ENCODE data around the gene PTPRF. TPM values are rescaled to one million over a fixed set of nuclear protein-coding genes. Genes with fewer than 3 reads are reported as not detected.
"Not testable (repeated sequence)": the region's sequence is repeated elsewhere in the genome, so short reads cannot be mapped to it uniquely, and the experiment has no call there.

Gene PTPRF
- total RNA-seq, 2 donors from 2014 or later: 0.25 to 21.9 TPM

- DNase-seq (ENCODE audit: low spot score in 2 of 2) (no peak), ATAC-seq (no peak)
- Mint-ChIP-seq H3K36me3 (no peaks in the 10 kb centered on the region), H3K27ac (no peak overlapping the region), H3K9me3 (no peaks in the 10 kb centered on the region)
Measured at GRCh38 chr1:43541721-43542401, 11.2 kb downstream of the PTPRF start.

GRCh38 chr1:43542527-43543458, 12.1 kb downstream of the PTPRF start:
- Mint-ChIP-seq H3K9me3 (no peaks in the 10 kb centered on the region), H3K27ac (no peak overlapping the region), H3K36me3 (no peaks in the 10 kb centered on the region)
- DNase-seq (ENCODE audit: low spot score in 2 of 2) (no peak), ATAC-seq (no peak)

GRCh38 chr1:43543567-43543966, 12.9 kb downstream of the PTPRF start:
- H3K36me3 Mint-ChIP-seq: no peaks in the 10 kb centered on the region
- H3K27ac Mint-ChIP-seq: no peak overlapping the region

GRCh38 chr1:43545339-43545694, 14.6 kb downstream of the PTPRF start:
- no peak overlapping the region for H3K27ac Mint-ChIP-seq
- no peak for DNase-seq (ENCODE audit: low spot score in 2 of 2)
- H3K36me3 Mint-ChIP-seq: no peaks in the 10 kb centered on the region

More at GRCh38 chr1:43543567-43543966, 12.9 kb downstream of the PTPRF start:
- DNase-seq (ENCODE audit: low spot score in 2 of 2) (no peak), ATAC-seq (no peak)
- no peaks in the 10 kb centered on the region for H3K9me3 Mint-ChIP-seq

GRCh38 chr1:43545695-43546387, 15.2 kb downstream of the PTPRF start:
- H3K36me3 Mint-ChIP-seq: no peaks in the 10 kb centered on the region
- ATAC-seq: no peak
- DNase-seq (ENCODE audit: low spot score in 2 of 2): no peak
- no peak overlapping the region for H3K27ac Mint-ChIP-seq
- H3K9me3 Mint-ChIP-seq: no peaks in the 10 kb centered on the region

More at GRCh38 chr1:43545339-43545694, 14.6 kb downstream of the PTPRF start:
- ATAC-seq: peak in 1 of 2 donors; percentile 24
- H3K9me3 Mint-ChIP-seq: no peaks in the 10 kb centered on the region

- DNase-seq (ENCODE audit: low spot score in 2 of 2) (no peak), ATAC-seq (no peak)
- no peaks in the 10 kb centered on the region for H3K9me3 Mint-ChIP-seq
- H3K36me3 Mint-ChIP-seq: no peaks in the 10 kb centered on the region
- no peak overlapping the region for H3K27ac Mint-ChIP-seq
Measured at GRCh38 chr1:43546388-43547100, 15.9 kb downstream of the PTPRF start.

- H3K27ac Mint-ChIP-seq: no peak overlapping the region
- no peaks in the 10 kb centered on the region for H3K9me3 Mint-ChIP-seq
- ATAC-seq (no peak), DNase-seq (ENCODE audit: low spot score in 2 of 2) (no peak)
- no peaks in the 10 kb centered on the region for H3K36me3 Mint-ChIP-seq
Measured at GRCh38 chr1:43547538-43548072, 16.9 kb downstream of the PTPRF start.

GRCh38 chr1:43548285-43549271, 17.9 kb downstream of the PTPRF start:
- DNase-seq (ENCODE audit: low spot score in 2 of 2) (no peak), ATAC-seq (no peak)
- no peak overlapping the region for H3K27ac Mint-ChIP-seq
- H3K36me3 Mint-ChIP-seq: no peaks in the 10 kb centered on the region
- H3K9me3 Mint-ChIP-seq: no peaks in the 10 kb centered on the region

- H3K27ac Mint-ChIP-seq; H3K36me3 Mint-ChIP-seq; DNase-seq (ENCODE audit: low spot score in 2 of 2); H3K9me3 Mint-ChIP-seq; ATAC-seq: not testable (repeated sequence)
Measured at GRCh38 chr1:43549394-43549793, 18.7 kb downstream of the PTPRF start.

GRCh38 chr1:43549921-43550597, 19.4 kb downstream of the PTPRF start:
- Mint-ChIP-seq H3K9me3 (no peaks in the 10 kb centered on the region), H3K27ac (no peak overlapping the region), H3K36me3 (no peaks in the 10 kb centered on the region)
- DNase-seq (ENCODE audit: low spot score in 2 of 2): peak in 1 of 2 donors; percentile 15
- ATAC-seq: peak; percentile 59 to 70

GRCh38 chr1:43550598-43551246, 20.0 kb downstream of the PTPRF start:
- Mint-ChIP-seq H3K27ac (no peak overlapping the region), H3K9me3 (no peaks in the 10 kb centered on the region)
- ATAC-seq: no peak

GRCh38 chr1:43551396-43551888, 20.8 kb downstream of the PTPRF start:
- no peak for DNase-seq (ENCODE audit: low spot score in 2 of 2)
- Mint-ChIP-seq H3K36me3 (no peaks in the 10 kb centered on the region), H3K27ac (no peak overlapping the region), H3K9me3 (no peaks in the 10 kb centered on the region)
- ATAC-seq: no peak

More at GRCh38 chr1:43550598-43551246, 20.0 kb downstream of the PTPRF start:
- H3K36me3 Mint-ChIP-seq: no peaks in the 10 kb centered on the region
- DNase-seq (ENCODE audit: low spot score in 2 of 2): no peak

- Mint-ChIP-seq H3K9me3 (no peaks in the 10 kb centered on the region), H3K36me3 (no peaks in the 10 kb centered on the region), H3K27ac (no peak overlapping the region)
- DNase-seq (ENCODE audit: low spot score in 2 of 2) (no peak), ATAC-seq (no peak)
Measured at GRCh38 chr1:43552059-43552742, 21.5 kb downstream of the PTPRF start.

GRCh38 chr1:43552813-43553212, 22.1 kb downstream of the PTPRF start:
- no peak overlapping the region for H3K27ac Mint-ChIP-seq
- no peaks in the 10 kb centered on the region for H3K36me3 Mint-ChIP-seq
- ATAC-seq (no peak), DNase-seq (ENCODE audit: low spot score in 2 of 2) (no peak)
- H3K9me3 Mint-ChIP-seq: no peaks in the 10 kb centered on the region
